K562 (cell line): Measurements from ENCODE around the gene BMP6.

Experiments
- CHD1 ChIP-seq: fragments of 200-600 bp; sonication (generic); IDR thresholded peaks from one replicate; pipeline ENCODE4 v1.6.1; 2012; ENCODE audit warnings: mild to moderate bottlenecking, moderate library complexity, low read length, inconsistent platforms
- EP300 ChIP-seq: IDR thresholded peaks from 2 replicates; pipeline ENCODE4 v1.6.1; 2012; ENCODE audit warnings: low read length, improper control_type of control experiment
- EZH2 ChIP-seq: IDR thresholded peaks from 2 replicates; pipeline ENCODE4 v1.6.1; 2012; ENCODE audit warnings: low read depth, mild to moderate bottlenecking, inconsistent platforms, low read length, borderline replicate concordance
- RBM14 ChIP-seq: fragments of 200-400 bp; formaldehyde crosslinking; IDR thresholded peaks from 2 replicates; pipeline ENCODE4 v1.6.1; 2018; ENCODE audit warnings: low read depth, mild to moderate bottlenecking, low read length, moderate library complexity, borderline replicate concordance; ENCODE audit not compliant: insufficient read depth
- ZNF408 ChIP-seq: fragments of 250-450 bp; sonication (Bioruptor Pico); IDR thresholded peaks from 2 replicates; pipeline ENCODE4 v1.4.0; 2020; ENCODE audit warnings: low read depth, mild to moderate bottlenecking, moderate library complexity
- TF ChIP-seq, protein P1 (sequence below): sonication (generic); formaldehyde crosslinking; IDR thresholded peaks from 2 replicates; pipeline ENCODE4 v1.8.0; 2022; ENCODE audit warnings: missing genetic modification reagents, mild to moderate bottlenecking, borderline replicate concordance

DNA sequence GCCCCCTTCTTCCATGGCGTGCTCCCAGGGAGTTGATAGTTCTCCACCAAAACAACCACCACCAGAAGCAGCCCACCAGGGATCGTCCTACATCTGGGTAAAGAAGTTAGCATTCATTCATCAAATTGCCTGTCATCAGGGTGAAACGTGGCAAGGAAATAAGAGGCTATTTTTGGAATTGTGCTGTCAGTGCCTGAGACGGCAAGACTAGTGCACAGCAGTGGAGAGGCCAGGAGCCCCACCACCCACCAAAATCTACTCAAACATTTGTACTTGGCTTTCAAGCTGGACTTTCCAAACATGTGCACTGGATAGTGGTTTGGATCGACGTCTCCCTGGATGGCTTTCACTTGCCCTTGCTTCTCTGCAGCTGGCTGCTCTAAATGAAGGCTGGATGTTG, 139.9 kb downstream of the BMP6 start:
- TF ChIP-seq RBM14 (no peak), EP300 (no peak), ZNF408 (CRISPR knock-in tag) (no peak), CHD1 (no peak), EZH2 (no peak)
- TF ChIP-seq, protein P1, sequence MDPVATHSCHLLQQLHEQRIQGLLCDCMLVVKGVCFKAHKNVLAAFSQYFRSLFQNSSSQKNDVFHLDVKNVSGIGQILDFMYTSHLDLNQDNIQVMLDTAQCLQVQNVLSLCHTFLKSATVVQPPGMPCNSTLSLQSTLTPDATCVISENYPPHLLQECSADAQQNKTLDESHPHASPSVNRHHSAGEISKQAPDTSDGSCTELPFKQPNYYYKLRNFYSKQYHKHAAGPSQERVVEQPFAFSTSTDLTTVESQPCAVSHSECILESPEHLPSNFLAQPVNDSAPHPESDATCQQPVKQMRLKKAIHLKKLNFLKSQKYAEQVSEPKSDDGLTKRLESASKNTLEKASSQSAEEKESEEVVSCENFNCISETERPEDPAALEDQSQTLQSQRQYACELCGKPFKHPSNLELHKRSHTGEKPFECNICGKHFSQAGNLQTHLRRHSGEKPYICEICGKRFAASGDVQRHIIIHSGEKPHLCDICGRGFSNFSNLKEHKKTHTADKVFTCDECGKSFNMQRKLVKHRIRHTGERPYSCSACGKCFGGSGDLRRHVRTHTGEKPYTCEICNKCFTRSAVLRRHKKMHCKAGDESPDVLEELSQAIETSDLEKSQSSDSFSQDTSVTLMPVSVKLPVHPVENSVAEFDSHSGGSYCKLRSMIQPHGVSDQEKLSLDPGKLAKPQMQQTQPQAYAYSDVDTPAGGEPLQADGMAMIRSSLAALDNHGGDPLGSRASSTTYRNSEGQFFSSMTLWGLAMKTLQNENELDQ (CRISPR knock-in tag) = no peak
